SU-DHL-6 (cell line): ENCODE measurements around the gene GOLGA5.

Source experiments
- H2AFZ ChIP-seq: fragments of 200-600 bp; sonication (generic); 2 replicates; pipeline ENCODE4 v1.6.1; 2014; ENCODE audit warnings: low read depth, mild to moderate bottlenecking, moderate library complexity, mixed read lengths, antibody characterized with exemption, low read length; ENCODE audit not compliant: severe bottlenecking
- H3F3A ChIP-seq: fragments of 200-600 bp; shearing (Covaris generic); 2 replicates; pipeline ENCODE4 v1.6.0; 2016; ENCODE audit warnings: antibody characterized with exemption, mild to moderate bottlenecking; ENCODE audit not compliant: insufficient read depth
- H3K27ac ChIP-seq: fragments of 200-600 bp; sonication (generic); 2 replicates; pipeline ENCODE4 v1.5.1; 2016; ENCODE audit warnings: low read depth, mild to moderate bottlenecking, low read length, moderate library complexity, mixed read lengths
- H3K27me3 ChIP-seq: fragments of 200-600 bp; sonication (generic), shearing (Covaris generic); 2 replicates; pipeline ENCODE4 v1.6.0; 2014; ENCODE audit warnings: mild to moderate bottlenecking, low read length
- H3K36me3 ChIP-seq: fragments of 200-600 bp; sonication (generic); 2 replicates; pipeline ENCODE4 v1.6.1; 2014; ENCODE audit warnings: mild to moderate bottlenecking, low read length, mixed read lengths
- H3K4me2 ChIP-seq: fragments of 300-600, 200-600 bp; shearing (Covaris generic), sonication (generic); 2 replicates; pipeline ENCODE4 v1.6.0; 2014; ENCODE audit warnings: low read length, low read depth, mild to moderate bottlenecking; ENCODE audit not compliant: poor library complexity, severe bottlenecking
- H3K4me3 ChIP-seq: fragments of 200-600 bp; sonication (generic); 2 replicates; pipeline ENCODE4 v1.5.1; 2014; ENCODE audit warnings: antibody characterized with exemption, low read length, mild to moderate bottlenecking, mixed read lengths; ENCODE audit not compliant: insufficient read depth, poor library complexity, severe bottlenecking
- H3K79me2 ChIP-seq: fragments of 200-600 bp; sonication (generic); 2 replicates; pipeline ENCODE4 v1.6.1; 2014; ENCODE audit warnings: mild to moderate bottlenecking, low read length, moderate library complexity; ENCODE audit not compliant: insufficient read depth
- H3K9ac ChIP-seq: fragments of 200-600 bp; sonication (generic); 2 replicates; pipeline ENCODE4 v1.7.0; 2014; ENCODE audit warnings: mild to moderate bottlenecking, low read length
- H3K9me2 ChIP-seq: fragments of 200-600 bp; sonication (generic); replicated peaks from 2 replicates; pipeline ENCODE4 v1.6.1; 2014; ENCODE audit warnings: low read length; ENCODE audit not compliant: insufficient read depth
- H3K9me3 ChIP-seq: fragments of 200-600 bp; sonication (generic); 2 replicates; pipeline ENCODE4 v1.6.1; 2014; ENCODE audit warnings: low read length, mixed read lengths; ENCODE audit not compliant: insufficient read depth
- H4K20me1 ChIP-seq: fragments of 200-600 bp; sonication (generic); 2 replicates; pipeline ENCODE4 v1.6.1; 2014; ENCODE audit warnings: low read depth, mild to moderate bottlenecking, antibody characterized with exemption, low read length, moderate library complexity, mixed read lengths
- CTCF ChIP-seq: fragments of 200-600 bp; sonication (generic); IDR thresholded peaks from one replicate; pipeline ENCODE4 v1.5.1; 2017; ENCODE audit warnings: antibody characterized with exemption, mild to moderate bottlenecking, low read length, moderate library complexity; ENCODE audit not compliant: insufficient read depth, poor library complexity, severe bottlenecking
- EZH2phosphoT487 ChIP-seq: fragments of 200-600 bp; sonication (generic), shearing (Covaris generic); conservative IDR thresholded peaks from 2 replicates; pipeline ENCODE4 v1.6.1; 2018; ENCODE audit warnings: mild to moderate bottlenecking, antibody characterized with exemption, low read length, moderate library complexity, mixed read lengths

Gene GOLGA5

GRCh38 chr14:92785667-92786426 lies 8.3 kb upstream of the GOLGA5 start:
- H3K27ac ChIP-seq, result no peak overlapping the region
- no peak overlapping the region for H3K4me3 ChIP-seq
- H3K27me3 ChIP-seq, result no peaks in the 10 kb centered on the region
- H3K4me2 ChIP-seq, result no peak overlapping the region
- peaks cover 12% of the 10 kb centered on the region; the same call in 1 of the 2 replicates for H3K9me3 ChIP-seq
- no peaks in the 10 kb centered on the region for H3F3A ChIP-seq
- H3K9me2 ChIP-seq, result no peaks in the 10 kb centered on the region
- no peaks in the 10 kb centered on the region for H4K20me1 ChIP-seq
- no peak overlapping the region for H2AFZ ChIP-seq
- H3K36me3 ChIP-seq, result no peaks in the 10 kb centered on the region
- H3K79me2 ChIP-seq, result no peaks in the 10 kb centered on the region
- no peak for TF ChIP-seq EZH2phosphoT487
- no peak for TF ChIP-seq CTCF
- H3K9ac ChIP-seq, result no peak overlapping the region

GRCh38 chr14:92786427-92786756 lies 7.7 kb upstream of the GOLGA5 start:
- H3K9ac ChIP-seq, result no peak overlapping the region
- H3K79me2 ChIP-seq, result no peaks in the 10 kb centered on the region
- H4K20me1 ChIP-seq, result no peaks in the 10 kb centered on the region
- H3K4me3 ChIP-seq, result no peak overlapping the region
- no peaks in the 10 kb centered on the region for H3F3A ChIP-seq
- H3K36me3 ChIP-seq, result no peaks in the 10 kb centered on the region
- no peak for TF ChIP-seq EZH2phosphoT487
- TF ChIP-seq CTCF, result no peak
- peaks cover 12% of the 10 kb centered on the region; the same call in 1 of the 2 replicates for H3K9me3 ChIP-seq
- no peak overlapping the region for H3K27ac ChIP-seq
- no peaks in the 10 kb centered on the region for H3K27me3 ChIP-seq
- H2AFZ ChIP-seq, result no peak overlapping the region
- no peaks in the 10 kb centered on the region for H3K9me2 ChIP-seq
- H3K4me2 ChIP-seq, result no peak overlapping the region

- H4K20me1 ChIP-seq, result no peaks in the 10 kb centered on the region
- no peak overlapping the region for H2AFZ ChIP-seq
- H3K9me2 ChIP-seq, result no peaks in the 10 kb centered on the region
Observed at GRCh38 chr14:92787554-92787953, 6.6 kb upstream of the GOLGA5 start.

More at GRCh38 chr14:92787554-92787953, 6.6 kb upstream of the GOLGA5 start:
- Histone ChIP-seq H3K9ac (no peak overlapping the region), H3K9me3 (peaks cover 12% of the 10 kb centered on the region; the same call in 1 of the 2 replicates), H3K36me3 (no peaks in the 10 kb centered on the region), H3K4me2 (no peak overlapping the region), H3K4me3 (no peak overlapping the region), H3F3A (no peaks in the 10 kb centered on the region), H3K27ac (no peak overlapping the region), H3K27me3 (no peaks in the 10 kb centered on the region), H3K79me2 (no peaks in the 10 kb centered on the region)
- TF ChIP-seq CTCF (no peak), EZH2phosphoT487 (no peak)
